ENCODE measurements around the gene FMC1. TPM values are rescaled to one million over a fixed set of nuclear protein-coding genes. Genes with fewer than 3 reads are reported as not detected.

Gene FMC1
- total and polyA plus RNA-seq, 7 donors, result 16.6 to 43.5 (median 27.1) TPM

GRCh38 chr7:139359366-139360209 is 18.5 kb downstream of the FMC1 start, which contains the start of gene LUC7L2:
Gene LUC7L2 (plus strand): TSS chr7:139359894. CDS start chr7:139360262, 368 bp downstream.
- no peaks in the 10 kb centered on the region for H3K27me3 ChIP-seq
- TF ChIP-seq EP300 (IDR thresholded peaks at IDR 0.05) (peak in 2 of 4 donors; percentile 20 to 59), CTCF (IDR thresholded peaks at IDR 0.05) (no peak), POLR2A (IDR thresholded peaks at IDR 0.05) (peak; percentile 82 to 93), POLR2AphosphoS5 (IDR thresholded peaks at IDR 0.05) (peak; percentile 97 to 99 (median 98))
- H3K4me1 ChIP-seq, result peaks cover 0 to 41% (median 32%) of the 10 kb centered on the region in 4 donors
- intact Hi-C loops (cut with DNase I), result loop anchor here (1.0 to 5.0 kb wide), 3 partner anchors 18 to 818 kb away; partner anchors contain the start of genes FMC1 and KDM7A
- peak; percentile 100 for DNase-seq
- H3K27ac ChIP-seq, result peak within 1 kb of the TSS; percentile 98 to 100 (median 100)
- H3K4me3 ChIP-seq, result peak within 1 kb of the TSS; percentile 76 to 98 (median 94)
- H3K36me3 ChIP-seq, result no peaks in the 10 kb centered on the region
- WGBS, 2 donors, result 0% methylated on average over 98 of the region's 98 CpGs
- no peaks in the 10 kb centered on the region for H3K9me3 ChIP-seq

GRCh38 chr7:139360210-139360947 is 19.2 kb downstream of the FMC1 start:
- peaks cover 0 to 48% (median 37%) of the 10 kb centered on the region in 4 donors for H3K4me1 ChIP-seq
- H3K36me3 ChIP-seq, result no peaks in the 10 kb centered on the region
- H3K9me3 ChIP-seq, result no peaks in the 10 kb centered on the region
- WGBS, 2 donors, result 0 to 1% methylated on average over 47 of the region's 47 CpGs
- H3K27me3 ChIP-seq, result no peaks in the 10 kb centered on the region
- TF ChIP-seq EP300 (IDR thresholded peaks at IDR 0.05) (no peak), CTCF (IDR thresholded peaks at IDR 0.05) (no peak), POLR2A (IDR thresholded peaks at IDR 0.05) (peak; percentile 28 to 32), POLR2AphosphoS5 (IDR thresholded peaks at IDR 0.05) (peak; percentile 58 to 92 (median 80))
- H3K4me3 ChIP-seq, result peak overlapping the region; percentile 76 to 98 (median 94)
- DNase-seq, result peak; percentile 99
- H3K27ac ChIP-seq, result peak overlapping the region; percentile 98 to 100 (median 100)
- intact Hi-C loops (cut with DNase I), result loop anchor here (2.0 to 5.0 kb wide), 2 partner anchors 62 to 817 kb away; partner anchors contain the start of gene KDM7A

- TF ChIP-seq CTCF (IDR thresholded peaks at IDR 0.05) (no peak), POLR2AphosphoS5 (IDR thresholded peaks at IDR 0.05) (no peak), POLR2A (IDR thresholded peaks at IDR 0.05) (no peak), EP300 (IDR thresholded peaks at IDR 0.05) (no peak)
- H3K27me3 ChIP-seq, result no peaks in the 10 kb centered on the region
- no peaks in the 10 kb centered on the region for H3K36me3 ChIP-seq
- H3K9me3 ChIP-seq, result no peaks in the 10 kb centered on the region
- WGBS, 2 donors, result 0% methylated on average over 2 of the region's 2 CpGs
- H3K4me3 ChIP-seq, result peak overlapping the region; percentile 76 to 98 (median 94)
- intact Hi-C loops (cut with DNase I), result loop anchor here (2.0 to 5.0 kb wide), 2 partner anchors 62 to 816 kb away; partner anchors contain the start of gene KDM7A
- no peak for DNase-seq
- peaks cover 0 to 53% (median 42%) of the 10 kb centered on the region in 4 donors for H3K4me1 ChIP-seq
- H3K27ac ChIP-seq, result peak overlapping the region; percentile 98 to 100 (median 100)
These were observed 19.8 kb downstream of the FMC1 start for GRCh38 chr7:139360948-139361307.

- WGBS, 2 donors, result 5 to 20% methylated on average over 3 of the region's 3 CpGs
- TF ChIP-seq POLR2A (IDR thresholded peaks at IDR 0.05), result no peak
- TF ChIP-seq CTCF (IDR thresholded peaks at IDR 0.05), result no peak
- TF ChIP-seq POLR2AphosphoS5 (IDR thresholded peaks at IDR 0.05), result no peak
- TF ChIP-seq EP300 (IDR thresholded peaks at IDR 0.05), result no peak
- intact Hi-C loops (cut with DNase I), result loop anchor here (2.0 to 5.0 kb wide), 2 partner anchors 61 to 816 kb away; partner anchors contain the start of gene KDM7A
- Histone ChIP-seq H3K4me1 (peaks cover 0 to 58% (median 45%) of the 10 kb centered on the region in 4 donors), H3K27ac (peak overlapping the region in 3 of 4 donors; percentile 98 to 100 (median 100)), H3K4me3 (peak overlapping the region in 3 of 4 donors; percentile 76 to 98 (median 96)), H3K27me3 (no peaks in the 10 kb centered on the region), H3K9me3 (no peaks in the 10 kb centered on the region), H3K36me3 (peaks cover 0 to 6% (median 0%) of the 10 kb centered on the region in 4 donors)
- no peak for DNase-seq
These were observed 20.4 kb downstream of the FMC1 start for GRCh38 chr7:139361523-139361922.
